GM18870 (cell line): ENCODE data around the gene ATXN3L.
"Not testable (repeated sequence)": the region's sequence is repeated elsewhere in the genome, so short reads cannot be mapped to it uniquely, and the experiment has no call there.

Experiments
- ATAC-seq: cut with Tn5 transposase; IDR thresholded peaks from one replicate; pipeline ENCODE4 v1.9.1; 2021; ENCODE audit warnings: moderate library complexity; ENCODE audit not compliant: unreplicated experiment

Gene ATXN3L

GRCh38 chrX:13307041-13307440 lies 12.8 kb downstream of the ATXN3L start:
- no peak for ATAC-seq

GRCh38 chrX:13305108-13305507 lies 14.7 kb downstream of the ATXN3L start:
- no peak for ATAC-seq

GRCh38 chrX:13304052-13304451 lies 15.8 kb downstream of the ATXN3L start:
- ATAC-seq, result no peak

GRCh38 chrX:13303248-13303647 lies 16.6 kb downstream of the ATXN3L start:
- ATAC-seq, result not testable (repeated sequence)

- ATAC-seq, result no peak
Observed at GRCh38 chrX:13298836-13299235, 21.0 kb downstream of the ATXN3L start.

GRCh38 chrX:13295841-13296240 lies 24.0 kb downstream of the ATXN3L start:
- no peak for ATAC-seq

- ATAC-seq, result no peak
Observed at GRCh38 chrX:13293700-13294099, 26.2 kb downstream of the ATXN3L start.

GRCh38 chrX:13290891-13291614 lies 28.8 kb downstream of the ATXN3L start:
- ATAC-seq, result no peak

GRCh38 chrX:13288671-13289070 lies 31.2 kb downstream of the ATXN3L start:
- ATAC-seq, result no peak

GRCh38 chrX:13287816-13288215 lies 32.0 kb downstream of the ATXN3L start:
- ATAC-seq, result no peak

- no peak for ATAC-seq
Observed at GRCh38 chrX:13285693-13286092, 34.2 kb downstream of the ATXN3L start.

GRCh38 chrX:13285229-13285628 lies 34.6 kb downstream of the ATXN3L start:
- no peak for ATAC-seq

GRCh38 chrX:13284570-13284969 lies 35.3 kb downstream of the ATXN3L start:
- no peak for ATAC-seq

- ATAC-seq, result no peak
Observed at GRCh38 chrX:13283950-13284546, 35.8 kb downstream of the ATXN3L start.

GRCh38 chrX:13283512-13283911 lies 36.3 kb downstream of the ATXN3L start:
- no peak for ATAC-seq

GRCh38 chrX:13281289-13281688 lies 38.6 kb downstream of the ATXN3L start:
- ATAC-seq, result no peak

- no peak for ATAC-seq
Observed at GRCh38 chrX:13279279-13280018, 40.4 kb downstream of the ATXN3L start.

GRCh38 chrX:13277539-13277938 lies 42.3 kb downstream of the ATXN3L start:
- no peak for ATAC-seq

GRCh38 chrX:13276991-13277390 lies 42.9 kb downstream of the ATXN3L start:
- ATAC-seq, result no peak

- ATAC-seq, result no peak
Observed at GRCh38 chrX:13275031-13275430, 44.8 kb downstream of the ATXN3L start.

- no peak for ATAC-seq
Observed at GRCh38 chrX:13272426-13272825, 47.4 kb downstream of the ATXN3L start.

GRCh38 chrX:13271511-13271910 lies 48.3 kb downstream of the ATXN3L start:
- ATAC-seq, result no peak
